ENCODE results near the gene DNHD1.

DNHD1 gene

GRCh38 chr11:6498544-6498943, 1.5 kb downstream of the DNHD1 start:
- TF ChIP-seq SPI1 (IDR thresholded peaks at IDR 0.05; ENCODE audit: borderline replicate concordance, low read depth) = no peak
- no peak for TF ChIP-seq POLR2AphosphoS5 (IDR thresholded peaks at IDR 0.05; ENCODE audit: low read depth)
- TF ChIP-seq CTCF (IDR thresholded peaks at IDR 0.05; ENCODE audit: insufficient read depth, low read length) = no peak
- no peak for TF ChIP-seq REST (IDR thresholded peaks at IDR 0.05; ENCODE audit: insufficient replicate concordance, low read depth)
- no peak for DNase-seq (ENCODE audit: low read depth in 1 of 2, low spot score in 1 of 2)
- H3K27ac ChIP-seq (replicated peaks) = no peak overlapping the region
- no peaks in the 10 kb centered on the region for H3K27me3 ChIP-seq (ENCODE audit: insufficient read depth, poor library complexity, severe bottlenecking)
- no peak overlapping the region for H3K4me3 ChIP-seq (replicated peaks; ENCODE audit: insufficient read depth, low read length)

- Histone ChIP-seq H3K27me3 (ENCODE audit: insufficient read depth, poor library complexity, severe bottlenecking) (no peaks in the 10 kb centered on the region), H3K4me3 (replicated peaks; ENCODE audit: insufficient read depth, low read length) (no peak overlapping the region), H3K27ac (replicated peaks) (no peak overlapping the region)
- DNase-seq (ENCODE audit: low read depth in 1 of 2, low spot score in 1 of 2) = no peak
- TF ChIP-seq SPI1 (IDR thresholded peaks at IDR 0.05; ENCODE audit: borderline replicate concordance, low read depth) (no peak), GABPA (IDR thresholded peaks at IDR 0.05; ENCODE audit: low read depth) (no peak), REST (IDR thresholded peaks at IDR 0.05; ENCODE audit: insufficient replicate concordance, low read depth) (no peak), POLR2AphosphoS5 (IDR thresholded peaks at IDR 0.05; ENCODE audit: low read depth) (no peak), CTCF (IDR thresholded peaks at IDR 0.05; ENCODE audit: insufficient read depth, low read length) (no peak)
These were observed 5.3 kb downstream of the DNHD1 start for GRCh38 chr11:6502382-6502781.

- no peak overlapping the region for H3K4me3 ChIP-seq (replicated peaks; ENCODE audit: insufficient read depth, low read length)
- no peak overlapping the region for H3K27ac ChIP-seq (replicated peaks)
- no peaks in the 10 kb centered on the region for H3K27me3 ChIP-seq (ENCODE audit: insufficient read depth, poor library complexity, severe bottlenecking)
- no peak for DNase-seq (ENCODE audit: low read depth in 1 of 2, low spot score in 1 of 2)
- TF ChIP-seq REST (IDR thresholded peaks at IDR 0.05; ENCODE audit: insufficient replicate concordance, low read depth) = no peak
- TF ChIP-seq SPI1 (IDR thresholded peaks at IDR 0.05; ENCODE audit: borderline replicate concordance, low read depth) = no peak
- TF ChIP-seq GABPA (IDR thresholded peaks at IDR 0.05; ENCODE audit: low read depth) = no peak
- TF ChIP-seq CTCF (IDR thresholded peaks at IDR 0.05; ENCODE audit: insufficient read depth, low read length) = no peak
- TF ChIP-seq POLR2AphosphoS5 (IDR thresholded peaks at IDR 0.05; ENCODE audit: low read depth) = no peak
These were observed 7.1 kb downstream of the DNHD1 start for GRCh38 chr11:6504166-6504565.
